Heart left ventricle (tissue), 16 donors: Measurements from ENCODE around the gene COX19. TPM values are rescaled to one million over a fixed set of nuclear protein-coding genes. Genes with fewer than 3 reads are reported as not detected.
A peak's percentile ranks its signal among the peaks of the same experiment; 100 is the strongest.
"Not testable (repeated sequence)": the region's sequence is repeated elsewhere in the genome, so short reads cannot be mapped to it uniquely, and the experiment has no call there.

Experiments
- ATAC-seq, 4 donors: fragments of 200-7000 bp; cut with Tn5 transposase; one replicate each; pipeline ENCODE4 v1.9.1; 2020 to 2022; ENCODE audit warnings: moderate library complexity in 4 of 4, mild to moderate bottlenecking in 3 of 4, moderate number of reproducible peaks in 1 of 4
- DNase-seq, 5 donors: peaks; one replicate each; pipeline ENCODE4 v3.0.0-alpha.2; 2020
- H3K27ac ChIP-seq, 12 donors: fragments of 200-600 bp; sonication (generic) in 4 of 12; one replicate each; pipeline versions ENCODE4 v1.5.0 to v1.8.0; 2016 to 2022; ENCODE audit warnings: mild to moderate bottlenecking in 2 of 12
- H3K27me3 ChIP-seq, 9 donors: fragments of 200-600 bp; sonication (generic) in 2 of 9; one replicate each; pipeline versions ENCODE4 v1.5.1 to v1.8.0; 2016 to 2022; ENCODE audit warnings: mild to moderate bottlenecking in 3 of 9
- H3K36me3 ChIP-seq, 9 donors: fragments of 200-600 bp; sonication (generic) in 2 of 9; one replicate each; pipeline versions ENCODE4 v1.5.0 to v1.8.0; 2018 to 2022; ENCODE audit warnings: mild to moderate bottlenecking in 2 of 9
- H3K4me1 ChIP-seq, 12 donors: fragments of 200-600 bp; sonication (generic) in 4 of 12; one replicate each; pipeline versions ENCODE4 v1.5.0 to v1.8.0; 2016 to 2022; ENCODE audit warnings: mild to moderate bottlenecking in 3 of 12
- H3K4me3 ChIP-seq, 12 donors: fragments of 200-600 bp; sonication (generic) in 4 of 12; one replicate each; pipeline versions ENCODE4 v1.5.0 to v1.8.0; 2017 to 2022; ENCODE audit warnings: mild to moderate bottlenecking in 9 of 12, moderate library complexity in 4 of 12
- H3K9me3 ChIP-seq, 12 donors: fragments of 200-600 bp; sonication (generic) in 4 of 12; one replicate each; pipeline versions ENCODE4 v1.5.0 to v1.8.0; 2016 to 2022; ENCODE audit warnings: mild to moderate bottlenecking in 1 of 12
- CTCF ChIP-seq, 12 donors: fragments of 200-600 bp; sonication (generic) in 4 of 12; IDR thresholded peaks; one replicate each; pipeline versions ENCODE4 v1.5.0 to v1.8.0; 2018 to 2022; ENCODE audit warnings: antibody characterized with exemption in 12 of 12, mild to moderate bottlenecking in 5 of 12
- POLR2A ChIP-seq, 2 donors: fragments of 450-650 bp; IDR thresholded peaks; one replicate each; pipeline ENCODE4 v1.6.1; 2017; ENCODE audit warnings: antibody characterized with exemption in 2 of 2, mild to moderate bottlenecking in 2 of 2, moderate library complexity in 2 of 2
- whole genome bisulfite sequencing, 4 donors: extraction: QIAGEN DNeasy Blood & Tissue Kit in 2 of 4; methylation state at CpG; one replicate each; pipeline versions ENCODE4 v1.1.5 to v1.1.7; 2013 to 2018; 5-methylcytosine and 5-hydroxymethylcytosine counted together
- intact Hi-C, 10 donors: fragments of 100-400 bp; cut with DNase I; formaldehyde crosslinking; loops; one replicate each; pipeline versions ENCODE4 v1.11.1 to v1.14.2; 2022
- polyA plus RNA-seq, 2 donors: library from polyadenylated mRNA; stranded (reverse); fragments of 200-250 nt; gene quantifications; one replicate each; pipeline ENCODE4 v1.2.3, GENCODE V29; 2013
- total RNA-seq, 9 donors: library from RNA; depleted of rRNA in 2 of 9; stranded (reverse); fragments of >200 nt in 2 of 9; fragmentation: NEBNext Ultra II Directional in 3 of 9; extraction: Animal tissue kit (Norgen Biotek cat#: 25700) in 3 of 9; gene quantifications; one replicate each; pipeline versions ENCODE4 v1.1.0 to v1.2.4, GENCODE V29; 2016 to 2023
- donor health status: ischemic (EF 13 %, LVEDD 7.1; RV severe dilation, severe dysfunction).
- donor health status: healthy with polysubstance abuse.
- donor health status: DM: no; HTN: yes; CAD: no.
- donor health status: DM: no; HTN: no; CAD: no.
- donor health status: ischemic (EF 25% LVEDD 6.9; RV normal size, moderate dysfunction).
- donor health status: ischemic (EF 25% LVEDD 5.7; RV mildly dilated, moderate dysfunction).
- donor health status: healthy.
- donor health status: DM: yes; HTN: yes; CAD: no.
- donor health status: ischemic (EF 35%, LVEDD 5.7; RV mildly dilated, moderate dysfunction).
- donor health status: nonischemic (EF 11% LVEDD 7.7; RV severe dilation, severe dysfunction).
- donor health status: DM: yes; HTN: yes; CAD: no.
- donor health status: PGD.
- donor health status: ischemic (EF 29% LVEDD 5.4; RV normal size, mild dysfunction).
- donor health status: nonischemic (EF 23%, LVEDD 6.1; RV moderate dilation, normal function).

The COX19 gene
- total and polyA plus RNA-seq, 11 donors: 3.1 to 7.8 (median 6.5) TPM

GRCh38 chr7:944744-945143 is 30.6 kb downstream of the COX19 start:
- peaks cover 0 to 9% (median 0%) of the 10 kb centered on the region in 12 donors for H3K9me3 ChIP-seq
- ATAC-seq: no peak
- peaks cover 0 to 6% (median 0%) of the 10 kb centered on the region in 9 donors for H3K27me3 ChIP-seq
- peaks cover 0 to 2% (median 0%) of the 10 kb centered on the region in 9 donors for H3K36me3 ChIP-seq
- H3K4me1 ChIP-seq: peaks cover 0 to 16% (median 0%) of the 10 kb centered on the region in 12 donors
- peak in 2 of 5 donors; percentile 2 to 6 for DNase-seq
- no peak overlapping the region for H3K4me3 ChIP-seq
- TF ChIP-seq POLR2A (IDR thresholded peaks at IDR 0.05): no peak
- TF ChIP-seq CTCF (IDR thresholded peaks at IDR 0.05): no peak
- 87 to 91% (median 90%) methylated on average over 5 of the region's 5 CpGs for WGBS, 4 donors
- intact Hi-C loops: loop anchor here in 1 of 10 donors (5.0 kb wide), 1 partner anchor 32 kb away; no protein-coding TSS in a partner anchor
- H3K27ac ChIP-seq: no peak overlapping the region

- H3K4me3 ChIP-seq, H3K36me3 ChIP-seq, intact Hi-C loops, H3K27ac ChIP-seq, H3K9me3 ChIP-seq, ATAC-seq, H3K27me3 ChIP-seq: not testable (repeated sequence)
- H3K4me1 ChIP-seq: peaks cover 0 to 14% (median 0%) of the 10 kb centered on the region in 12 donors
- 74 to 90% (median 82%) methylated on average over 4 of the region's 4 CpGs for WGBS, 4 donors
- peak in 1 of 5 donors; percentile 9 for DNase-seq
Observed at GRCh38 chr7:943793-944192, 31.6 kb downstream of the COX19 start.

- H3K27ac ChIP-seq: no peak overlapping the region
- TF ChIP-seq CTCF (IDR thresholded peaks at IDR 0.05): no peak
- no peak for TF ChIP-seq POLR2A (IDR thresholded peaks at IDR 0.05)
- no peaks in the 10 kb centered on the region for H3K27me3 ChIP-seq
- H3K4me3 ChIP-seq: no peak overlapping the region
- DNase-seq (no peak), ATAC-seq (no peak)
- intact Hi-C loops: no loop called here
- H3K4me1 ChIP-seq: peaks cover 0 to 14% (median 0%) of the 10 kb centered on the region in 12 donors
- WGBS, 4 donors: 48 to 63% (median 57%) methylated on average over 2 of the region's 2 CpGs
- H3K36me3 ChIP-seq: no peaks in the 10 kb centered on the region
- peaks cover 0 to 9% (median 0%) of the 10 kb centered on the region in 12 donors for H3K9me3 ChIP-seq
Observed at GRCh38 chr7:940599-941408, 34.5 kb downstream of the COX19 start.

- intact Hi-C loops: no loop called here
- DNase-seq (peak in 1 of 5 donors; percentile 1), ATAC-seq (no peak)
- Histone ChIP-seq H3K36me3 (no peaks in the 10 kb centered on the region), H3K9me3 (peaks cover 0 to 9% (median 0%) of the 10 kb centered on the region in 12 donors), H3K4me3 (no peak overlapping the region), H3K27me3 (no peaks in the 10 kb centered on the region), H3K27ac (no peak overlapping the region), H3K4me1 (peaks cover 0 to 14% (median 0%) of the 10 kb centered on the region in 12 donors)
- TF ChIP-seq CTCF (IDR thresholded peaks at IDR 0.05): no peak
- no peak for TF ChIP-seq POLR2A (IDR thresholded peaks at IDR 0.05)
- 87 to 93% (median 89%) methylated on average over 4 of the region's 4 CpGs for WGBS, 4 donors
Observed at GRCh38 chr7:939843-940242, 35.5 kb downstream of the COX19 start.
